HG03108 (cell line): ENCODE data around the gene TMED5.
"Not testable (repeated sequence)": the region's sequence is repeated elsewhere in the genome, so short reads cannot be mapped to it uniquely, and the experiment has no call there.

Experiments
- ATAC-seq: cut with Tn5 transposase; IDR thresholded peaks from one replicate; pipeline ENCODE4 v1.9.1; 2021; ENCODE audit warnings: moderate library complexity; ENCODE audit not compliant: unreplicated experiment

Gene TMED5

DNA sequence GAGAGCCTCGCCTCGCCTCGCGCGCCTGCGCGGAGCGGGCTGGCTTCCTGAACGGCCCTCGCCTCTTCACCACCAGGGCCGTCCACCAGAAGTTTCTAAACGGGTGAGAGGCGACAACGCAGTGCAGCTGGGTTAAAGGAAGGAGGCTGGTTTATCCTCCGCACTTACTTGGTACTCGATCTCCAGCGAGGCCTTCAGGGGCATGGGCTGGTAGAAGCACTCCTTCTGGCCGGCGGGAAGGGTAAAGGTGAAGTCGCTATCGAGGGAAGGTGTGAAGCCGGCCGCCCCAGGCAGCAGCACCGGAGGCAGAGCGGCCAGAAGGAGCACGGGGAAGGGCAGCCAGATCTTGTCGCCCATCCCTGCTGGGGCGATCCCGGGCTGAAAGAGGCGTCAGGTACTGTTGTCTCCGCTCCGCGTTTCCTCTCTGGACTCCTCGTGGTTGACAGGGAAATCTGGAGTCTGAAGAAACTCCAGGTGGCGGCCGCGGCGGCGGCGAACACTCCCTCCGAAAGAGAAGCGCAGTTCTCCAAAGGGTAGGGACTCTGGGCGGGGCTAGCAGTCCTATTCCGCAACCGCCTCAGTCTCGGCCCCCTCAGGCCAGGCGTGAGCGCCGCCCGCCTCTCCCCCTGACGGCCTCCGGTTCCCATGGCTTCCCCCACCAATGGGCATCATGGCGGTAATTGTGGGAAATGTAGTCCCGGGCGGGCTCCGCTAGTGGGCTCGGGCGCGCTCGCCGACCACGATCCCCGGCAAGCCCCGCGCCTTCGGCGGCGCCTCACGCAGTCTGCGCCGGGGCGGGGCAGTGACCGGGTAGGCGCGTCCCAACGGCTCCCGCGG is at the start of gene TMED5:
Gene TMED5 (minus strand): TSS at position 528 of the 837 bp plus-strand sequence. CDS start 171 bp downstream, at position 357.
- peak; percentile 88 for ATAC-seq

DNA sequence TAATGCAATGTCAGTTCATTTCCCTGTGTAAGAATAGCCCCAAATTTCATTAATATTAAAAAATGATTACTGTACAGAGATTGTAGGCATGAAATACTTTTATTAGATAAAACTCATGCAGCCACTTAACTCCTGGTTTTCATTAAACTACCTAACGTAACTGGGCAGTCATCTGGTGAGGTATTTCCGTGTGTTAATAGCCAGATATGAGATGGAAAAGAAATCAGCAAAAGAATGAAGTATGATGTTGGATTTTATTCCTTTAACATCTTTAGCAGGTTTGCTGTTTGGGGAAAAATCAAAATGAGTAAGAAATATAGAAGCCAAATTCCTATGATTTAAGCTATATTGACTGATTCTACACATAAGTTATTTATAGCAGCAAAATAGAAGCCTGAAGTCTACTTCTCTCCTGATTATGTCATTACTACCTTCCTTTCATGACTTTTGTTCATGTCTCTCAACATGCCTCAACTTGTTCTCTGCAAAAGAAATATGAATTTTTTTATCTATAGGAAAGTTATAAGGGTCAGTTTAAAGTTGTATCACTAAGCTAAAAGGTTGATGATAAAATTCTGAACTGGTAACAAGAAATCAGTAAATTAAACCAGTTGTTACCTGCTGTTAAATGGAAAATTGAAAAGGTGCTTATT is 42.9 kb upstream of the TMED5 start:
- no peak for ATAC-seq

DNA sequence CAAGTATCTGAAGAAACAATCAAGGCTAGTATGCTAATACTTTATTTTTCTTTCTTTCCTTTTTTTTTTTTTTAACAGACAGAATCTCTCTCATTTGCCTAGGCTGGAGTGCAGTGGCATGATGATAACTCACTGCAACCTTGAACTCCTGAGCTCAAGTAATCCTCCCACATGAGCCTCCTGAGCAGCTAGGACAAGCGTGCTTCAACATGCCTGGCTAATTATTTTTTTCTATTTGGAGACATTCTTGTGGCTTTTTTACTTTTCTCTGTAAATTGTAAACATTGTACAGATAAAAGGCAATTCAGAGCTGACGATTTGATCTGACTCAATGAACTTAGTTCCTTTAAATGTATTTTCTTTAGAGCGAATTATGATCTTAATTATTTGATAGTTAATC is 41.7 kb upstream of the TMED5 start:
- ATAC-seq: no peak

DNA sequence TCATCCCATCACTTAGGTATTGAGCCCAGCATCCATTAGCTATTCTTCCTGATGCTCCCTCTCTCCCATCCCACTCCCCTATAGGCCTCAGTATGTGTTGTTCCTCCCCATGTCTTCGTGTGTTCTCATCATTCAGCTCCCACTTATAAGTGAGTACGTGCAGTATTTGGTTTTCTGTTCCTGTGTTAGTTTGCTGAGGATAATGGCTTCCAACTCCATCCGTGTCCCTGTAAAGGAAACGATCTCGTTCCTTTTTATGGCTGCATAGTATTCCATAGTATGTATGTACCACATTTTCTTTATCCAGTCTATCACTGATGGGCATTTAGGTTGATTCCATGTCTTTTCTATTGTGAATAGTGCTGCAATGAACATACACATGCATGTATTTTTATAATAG is 40.5 kb upstream of the TMED5 start:
- not testable (repeated sequence) for ATAC-seq

DNA sequence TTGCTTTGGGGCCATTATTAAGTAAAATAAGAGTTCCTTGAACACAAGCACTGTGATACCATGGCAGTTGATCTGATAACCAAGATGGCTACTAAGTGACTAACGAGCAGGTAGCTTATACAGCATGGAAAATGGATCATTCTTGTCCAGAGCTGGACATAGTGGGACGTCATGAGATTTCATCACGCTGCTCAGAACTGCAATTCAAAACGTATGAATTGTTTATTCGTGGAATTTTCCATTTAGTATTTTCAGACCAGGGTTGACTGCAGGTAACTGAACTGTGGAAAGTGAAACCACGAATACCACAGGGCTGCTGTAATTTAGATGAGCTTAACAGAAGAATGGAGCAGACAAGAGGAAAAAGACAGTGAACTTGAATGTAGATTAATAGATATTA is 39.2 kb upstream of the TMED5 start:
- peak; percentile 74 for ATAC-seq

DNA sequence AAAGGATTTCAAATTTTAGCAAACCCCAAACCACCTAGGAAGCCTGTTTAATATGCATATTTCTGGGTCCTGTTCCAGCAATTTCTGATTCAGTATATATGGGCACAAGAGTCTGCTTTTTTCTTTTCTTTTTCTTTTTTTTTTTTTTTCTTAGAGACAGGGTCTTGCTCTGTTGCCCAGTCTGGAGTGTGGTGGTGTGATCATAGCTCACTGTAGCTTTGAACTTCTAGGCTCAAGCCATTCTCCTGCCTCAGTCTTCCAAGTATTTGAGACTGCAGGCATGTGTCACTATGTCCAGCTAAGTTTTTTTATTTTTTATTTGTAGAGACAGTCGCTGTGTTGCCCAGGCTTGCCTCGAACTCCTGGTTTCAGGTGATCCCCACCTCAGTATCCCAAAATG is 35.1 kb upstream of the TMED5 start:
- ATAC-seq: no peak

DNA sequence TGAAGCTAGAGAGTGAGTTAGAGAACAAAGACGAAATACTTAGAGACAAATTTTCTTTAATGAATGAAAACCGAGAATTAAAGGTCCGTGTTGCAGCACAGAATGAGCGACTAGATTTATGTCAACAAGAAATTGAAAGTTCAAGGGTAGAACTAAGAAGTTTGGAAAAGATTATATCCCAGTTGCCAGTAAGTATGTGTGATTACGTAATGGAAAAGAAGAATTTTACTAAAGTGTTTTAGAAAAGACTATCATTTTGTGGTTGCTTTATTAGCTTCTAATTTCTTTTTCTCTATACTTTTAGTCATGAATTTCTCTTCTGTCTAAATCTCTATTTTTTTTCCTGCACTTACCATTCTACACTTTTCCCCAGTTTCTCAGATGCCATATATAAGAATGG is 27.0 kb upstream of the TMED5 start:
- no peak for ATAC-seq

DNA sequence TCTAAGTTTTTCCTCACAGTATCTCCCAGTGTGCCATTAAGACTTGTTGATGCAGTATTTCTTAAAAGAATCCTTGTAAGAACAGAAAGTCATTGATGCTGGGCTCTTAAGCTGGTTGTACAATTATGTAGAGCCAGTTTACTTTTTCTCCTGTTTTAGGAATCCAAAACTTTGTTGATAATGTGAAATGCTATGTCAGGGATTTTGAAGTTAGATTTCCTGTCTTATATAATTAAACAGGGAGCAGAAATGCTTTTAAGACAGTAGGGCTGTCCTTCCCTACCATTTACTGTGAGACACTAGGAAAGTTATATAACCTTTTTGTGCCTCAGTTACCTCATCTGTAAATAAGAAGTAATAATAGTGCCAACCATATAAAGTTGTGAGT is 26.3 kb upstream of the TMED5 start:
- no peak for ATAC-seq

DNA sequence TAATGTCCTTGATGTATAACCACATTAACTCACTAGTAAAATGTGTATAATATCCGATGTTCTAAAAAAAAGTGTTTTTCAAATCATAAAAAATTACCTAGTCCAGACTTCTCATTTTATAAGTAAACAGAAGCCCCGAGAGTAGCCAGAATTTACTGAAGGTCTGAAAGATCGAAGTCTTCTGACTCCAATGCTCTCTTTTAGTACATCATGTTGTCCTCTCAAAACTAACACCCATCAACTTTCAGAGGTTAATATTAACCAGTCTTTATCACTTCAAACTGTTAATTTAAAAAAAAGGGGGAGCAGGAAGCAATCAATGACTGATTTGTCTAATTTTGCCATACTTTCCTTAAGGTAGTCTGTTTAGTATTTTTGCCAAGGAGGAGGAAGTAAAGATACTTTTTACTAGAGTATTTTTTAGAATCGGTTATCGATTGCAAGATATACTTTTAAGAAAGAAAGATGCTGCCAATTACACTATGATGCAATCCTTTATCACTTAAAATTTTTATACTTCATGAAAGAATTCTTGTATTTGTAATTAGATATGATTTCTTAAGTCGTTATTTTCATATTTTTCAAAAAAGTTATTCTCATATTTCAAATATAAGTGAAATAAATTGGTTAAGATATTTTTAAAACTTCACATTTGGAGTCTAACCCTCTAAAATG is 25.8 kb upstream of the TMED5 start:
- ATAC-seq: no peak

DNA sequence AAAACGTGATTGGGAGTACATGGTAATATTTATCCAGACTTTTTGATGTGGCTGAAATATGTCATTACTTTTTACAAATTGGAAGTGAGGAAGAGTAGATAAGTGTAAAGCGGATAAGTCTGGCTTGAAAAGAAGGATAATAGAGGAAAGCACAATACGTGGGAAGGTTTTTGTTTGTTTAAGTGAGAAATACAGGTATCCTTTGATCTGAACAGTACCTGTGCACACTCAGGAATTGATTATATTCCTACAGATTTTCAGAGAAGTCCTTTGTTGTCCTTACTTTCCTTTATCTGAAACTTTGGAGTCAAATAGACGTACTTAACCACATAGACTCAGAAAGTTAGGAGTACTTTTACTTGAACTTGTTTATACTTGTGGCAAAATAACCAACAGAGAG is 20.5 kb upstream of the TMED5 start:
- ATAC-seq: no peak

DNA sequence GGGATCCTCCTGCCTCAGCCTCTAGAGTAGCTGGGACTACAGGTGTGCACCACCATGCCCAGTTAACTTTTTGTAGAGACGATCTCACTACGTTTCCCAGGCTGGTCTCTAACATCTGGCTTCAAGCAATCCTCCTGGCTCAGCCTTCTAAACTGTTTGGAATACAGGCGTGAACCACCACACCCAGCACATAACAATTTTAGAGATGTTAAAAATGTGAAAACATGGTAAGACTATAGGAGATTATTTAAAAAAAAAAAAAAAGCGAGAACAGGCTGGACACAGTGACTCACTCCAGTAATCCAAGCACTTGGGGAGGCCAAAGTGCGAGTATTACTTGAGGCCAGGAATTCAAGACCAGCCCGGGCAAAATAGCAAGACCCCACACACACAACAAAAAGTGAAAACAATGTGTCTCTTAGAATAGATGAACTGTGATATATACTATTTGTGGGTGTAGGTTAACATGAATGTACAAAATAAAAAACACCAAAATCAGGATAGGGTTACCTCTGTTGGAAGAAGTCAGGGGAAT is 19.9 kb upstream of the TMED5 start:
- ATAC-seq: no peak

DNA sequence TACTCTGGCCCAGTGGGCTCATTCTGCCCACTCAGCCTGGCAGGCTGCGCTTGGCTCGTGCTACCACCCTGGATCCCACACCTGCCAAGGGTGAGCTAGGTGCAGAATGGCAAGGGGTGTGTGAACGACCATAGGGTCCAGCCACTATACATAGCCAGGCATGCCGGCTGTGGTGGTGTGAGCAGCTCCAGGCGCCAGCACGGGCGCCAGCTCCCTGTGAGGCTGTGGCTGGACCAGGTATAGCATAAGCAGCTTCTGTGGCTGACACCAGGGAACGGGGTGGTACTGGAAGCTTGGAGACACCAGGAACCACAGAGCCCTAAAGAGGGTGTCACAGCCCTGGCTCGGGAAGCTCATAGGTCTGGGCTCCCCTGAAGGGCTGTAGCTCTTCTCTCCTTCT is 18.9 kb upstream of the TMED5 start:
- ATAC-seq: no peak

DNA sequence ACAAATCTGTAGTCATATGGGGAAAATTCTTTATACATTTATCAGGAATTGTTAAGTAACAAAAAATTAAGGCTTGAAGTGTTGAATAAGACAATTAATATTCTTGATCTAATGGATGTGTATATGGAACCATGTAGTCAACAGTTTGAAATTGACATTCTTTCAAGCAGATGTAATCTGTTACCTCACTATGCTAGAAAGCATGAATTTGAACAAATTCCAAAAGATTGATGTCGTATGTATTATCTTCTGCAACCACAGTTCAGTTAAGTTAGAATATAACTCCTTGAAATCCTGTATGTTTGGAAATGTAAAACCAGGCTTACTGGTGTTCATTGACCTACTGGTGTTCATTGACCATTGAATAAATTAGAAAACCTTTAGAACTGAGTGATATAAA is 16.4 kb upstream of the TMED5 start:
- ATAC-seq: no peak

DNA sequence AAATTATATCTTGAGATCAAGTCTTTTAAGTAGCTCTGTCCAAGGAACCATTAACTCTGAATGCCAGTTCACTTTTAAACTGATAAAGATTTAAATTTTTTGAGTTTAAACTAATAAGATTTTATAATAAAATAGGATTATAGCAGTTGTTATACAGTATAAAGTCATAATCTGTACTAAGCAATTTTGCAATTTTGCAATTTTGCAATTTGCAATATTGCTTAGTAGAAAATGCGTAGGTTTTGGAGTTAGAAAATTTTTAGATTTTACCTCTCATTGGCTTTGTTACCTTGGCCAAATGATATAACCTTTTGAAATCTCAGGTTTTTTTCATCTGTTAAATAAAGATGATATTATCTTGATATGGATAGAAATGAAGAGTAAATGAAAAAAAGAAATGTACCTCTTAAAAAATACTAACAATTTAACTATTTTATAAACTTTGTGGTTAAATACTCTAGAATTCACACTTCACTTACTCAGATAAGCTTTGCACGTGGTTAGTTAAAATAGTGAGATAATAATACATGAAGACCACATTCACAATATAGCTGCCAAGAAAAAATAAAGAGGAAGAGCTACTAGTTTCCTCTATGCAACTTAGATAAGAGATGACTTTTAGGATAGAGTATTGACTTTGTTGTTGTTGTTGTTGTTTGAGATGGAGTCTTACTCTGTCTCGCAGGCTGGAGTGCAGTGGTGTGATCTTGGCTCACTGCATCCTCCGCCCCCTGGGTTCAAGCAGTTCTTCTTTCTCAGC is 14.2 kb upstream of the TMED5 start:
- ATAC-seq: no peak

DNA sequence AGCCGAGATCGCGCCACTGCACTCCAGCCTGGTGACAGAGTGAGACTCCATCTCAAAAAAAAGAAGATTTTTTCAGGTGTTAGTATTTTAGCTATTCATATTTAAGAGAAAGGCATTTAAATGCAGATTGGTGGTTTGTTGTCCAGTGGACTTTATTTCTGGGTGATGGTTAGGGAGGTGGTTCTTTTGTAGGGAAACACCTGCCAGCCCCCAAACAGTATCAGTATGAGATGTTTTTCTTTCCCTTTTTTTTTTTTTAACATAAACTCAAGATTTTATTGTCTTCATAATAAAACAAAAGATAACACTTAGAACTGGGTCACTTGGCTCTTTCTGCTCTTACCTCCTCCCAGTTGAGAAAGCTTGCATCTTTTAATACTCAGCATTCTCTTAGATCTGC is 10.2 kb upstream of the TMED5 start:
- ATAC-seq: no peak

DNA sequence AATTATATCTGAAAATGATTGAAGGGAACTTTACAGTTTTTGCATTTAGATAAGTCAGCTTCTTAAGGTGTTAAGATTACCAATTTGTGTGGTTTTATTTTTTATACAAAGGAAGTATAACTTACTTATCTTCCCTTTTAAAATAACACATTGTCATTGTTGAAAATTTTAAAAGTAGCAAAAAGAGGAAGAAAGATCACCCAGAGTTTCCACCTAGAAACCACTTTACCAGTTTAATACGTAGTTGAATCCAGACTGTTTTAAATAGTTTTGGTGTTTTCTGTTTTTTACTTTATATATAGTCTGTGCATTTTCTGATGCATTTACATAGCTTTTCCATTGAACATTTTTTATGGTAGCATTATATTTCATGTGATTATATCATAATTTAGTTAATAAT is 6.5 kb upstream of the TMED5 start:
- no peak for ATAC-seq

DNA sequence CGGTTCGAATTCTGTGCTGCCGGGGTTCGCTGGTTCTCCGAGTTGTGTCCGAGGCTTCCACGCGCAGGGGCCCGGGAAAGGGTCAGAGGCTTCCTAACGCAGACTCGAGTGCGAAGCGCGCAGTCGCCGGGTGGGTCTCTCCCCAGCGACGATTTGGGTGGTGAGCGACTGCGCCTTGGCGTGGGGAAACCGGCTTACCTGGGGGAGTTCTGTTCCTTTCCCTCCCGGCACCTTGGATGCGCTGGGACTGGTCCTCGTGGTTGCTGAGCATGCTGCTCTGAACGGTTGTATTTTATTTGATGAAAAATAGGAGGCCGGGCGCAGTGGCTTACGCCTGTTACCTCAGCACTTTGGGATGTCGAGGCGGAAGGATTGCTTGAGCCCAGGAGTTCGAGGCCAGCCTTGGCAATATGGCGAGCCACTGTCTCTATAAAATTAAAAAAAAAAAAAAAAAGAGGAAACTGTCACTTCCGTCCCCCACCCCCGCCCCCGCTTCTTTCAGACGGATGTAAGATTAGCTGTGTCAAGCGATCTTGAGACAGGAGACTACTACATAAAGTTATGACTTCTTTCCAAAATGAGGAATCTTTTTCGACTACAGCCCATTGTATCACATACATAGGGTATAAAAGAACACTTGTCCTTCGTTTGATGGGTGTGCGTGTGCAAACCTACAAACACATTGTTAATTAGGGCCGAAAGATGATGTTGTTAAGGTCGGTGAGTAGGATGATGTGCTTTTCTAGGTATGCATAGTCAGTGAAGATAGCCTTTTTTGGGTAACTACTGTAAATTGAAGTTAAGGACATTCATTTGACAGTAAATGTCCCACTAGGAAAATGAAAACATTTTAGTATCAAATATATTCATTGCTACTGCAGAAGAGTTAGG is 755 bp upstream of the TMED5 start, which contains the start of gene CCDC18:
Gene CCDC18 (plus strand): TSS at position 2 of the 891 bp plus-strand sequence. CDS start 2,638 bp downstream, outside the sequence.
- no peak for ATAC-seq

DNA sequence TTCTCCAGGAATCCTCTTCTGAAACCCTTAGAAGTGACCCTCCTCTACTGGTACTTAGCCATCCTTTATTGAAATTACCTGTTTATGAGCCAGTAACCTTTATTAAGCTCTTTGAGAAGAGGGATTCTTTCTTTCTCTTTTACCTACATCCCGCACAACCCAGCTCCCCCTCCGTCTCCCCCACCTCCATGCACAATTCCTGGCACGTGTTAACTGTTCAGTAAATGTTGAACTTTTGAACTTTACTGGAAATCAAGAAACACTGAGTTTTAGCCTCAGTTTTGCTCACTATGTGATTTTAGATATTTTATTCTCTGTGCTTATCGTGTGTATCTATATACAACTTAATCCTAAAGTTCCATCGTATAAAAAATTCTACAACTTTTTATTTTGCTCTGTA is 1.8 kb downstream of the TMED5 start:
- ATAC-seq: no peak

DNA sequence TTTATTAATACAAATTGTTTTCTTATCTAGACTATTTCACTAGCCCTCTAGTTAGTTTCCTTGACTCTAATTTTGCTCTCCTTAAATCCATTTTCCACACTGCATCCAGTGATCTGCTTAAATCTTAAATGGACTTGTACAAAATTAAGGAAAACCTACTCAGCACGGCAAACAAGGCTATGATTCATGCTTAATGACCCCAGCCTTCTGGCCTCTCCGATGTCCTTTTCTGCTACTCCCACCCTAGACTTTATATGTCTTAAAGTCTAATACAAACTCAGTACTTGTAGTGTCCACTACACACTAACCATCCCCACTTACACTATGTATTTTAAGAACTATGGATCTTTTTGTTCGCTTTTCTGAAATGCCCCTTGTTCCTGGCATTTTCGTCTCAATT is 2.2 kb downstream of the TMED5 start:
- ATAC-seq: no peak

DNA sequence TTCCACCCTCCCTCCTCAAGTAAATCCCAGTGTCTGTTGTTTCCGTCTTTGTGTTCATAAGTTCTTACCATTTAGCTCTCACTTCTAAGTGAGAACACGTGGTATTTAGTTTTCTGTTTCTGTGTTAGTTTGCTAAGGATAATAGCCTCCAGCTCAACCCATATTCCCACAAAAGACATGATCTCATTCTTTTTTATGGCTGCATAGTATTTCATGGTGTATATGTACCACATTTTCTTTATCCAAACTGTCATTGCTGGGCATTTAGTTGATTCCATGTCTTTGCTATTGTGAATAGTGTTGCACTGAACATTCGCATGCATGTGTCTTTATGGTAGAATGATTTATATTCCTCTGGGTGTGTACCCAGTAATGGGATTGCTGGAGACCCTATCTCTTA is 5.6 kb downstream of the TMED5 start:
- not testable (repeated sequence) for ATAC-seq
